Measurements from ENCODE around the gene ERI2. TPM values are rescaled to one million over a fixed set of nuclear protein-coding genes. Genes with fewer than 3 reads are reported as not detected.
"Not testable (repeated sequence)": the region's sequence is repeated elsewhere in the genome, so short reads cannot be mapped to it uniquely, and the experiment has no call there.

Gene ERI2
- total RNA-seq, 2 donors from 2014 or later, result 31.6 to 35.2 TPM

DNA sequence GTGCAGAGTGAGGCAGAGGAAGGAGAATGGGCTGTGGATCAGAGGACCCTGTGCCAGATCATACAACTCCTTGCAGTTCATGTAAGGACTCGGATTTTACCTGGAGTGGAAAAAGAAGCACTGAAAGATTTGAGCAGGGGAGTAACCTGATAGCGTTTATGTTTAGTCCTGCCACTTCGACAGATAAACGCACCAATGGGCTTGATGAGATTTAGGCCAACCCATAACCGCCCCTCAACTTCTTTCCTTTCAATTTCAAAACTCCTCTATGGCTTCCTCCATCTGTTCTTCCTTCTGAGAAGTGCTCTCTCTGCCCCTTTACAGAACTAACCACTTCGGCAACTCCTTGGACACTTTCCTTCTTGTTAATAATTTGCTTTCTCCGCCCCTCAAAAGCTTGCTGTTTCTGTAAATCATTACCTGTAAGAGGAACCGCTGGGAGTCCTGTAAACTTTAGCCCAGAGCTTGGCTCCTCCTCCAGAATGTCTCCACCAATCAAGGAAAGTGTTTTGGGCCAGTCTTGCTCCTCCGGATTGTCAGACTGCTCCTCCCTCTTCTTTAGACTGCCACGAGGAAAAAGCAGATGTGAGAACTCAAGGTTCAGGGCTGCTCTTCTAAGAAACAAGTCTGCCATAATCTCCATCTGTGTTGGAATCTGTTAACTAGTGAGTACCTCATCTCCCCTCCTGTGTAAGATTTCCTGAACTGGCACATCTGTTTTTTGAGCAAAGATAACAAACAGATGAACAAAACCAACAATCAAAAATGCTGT is 42.6 kb downstream of the ERI2 start, which contains the start of gene ACSM3:
TSS of gene ACSM3 (plus strand) at position 554 of the 772 bp plus-strand sequence. CDS start 6,021 bp downstream, outside the sequence.
- Histone ChIP-seq H3K9me3 (no peaks in the 10 kb centered on the region), H3K27me3 (replicated peaks; ENCODE audit: insufficient read depth) (no peaks in the 10 kb centered on the region), H3K4me1 (replicated peaks) (no peaks in the 10 kb centered on the region), H3K4me3 (peak within 1 kb of the TSS; percentile 24 to 32), H3K27ac (peak within 1 kb of the TSS; percentile 79 to 80), H3K36me3 (no peaks in the 10 kb centered on the region)
- TF ChIP-seq POLR2AphosphoS5 (IDR thresholded peaks at IDR 0.05) (peak; percentile 84), POLR2A (IDR thresholded peaks at IDR 0.05) (no peak)
- DNase-seq (ENCODE audit: low spot score), result peak; percentile 87
- intact Hi-C loops (cut with DNase I), result no loop called here
- WGBS, result 8% methylated on average over 10 of the region's 10 CpGs

DNA sequence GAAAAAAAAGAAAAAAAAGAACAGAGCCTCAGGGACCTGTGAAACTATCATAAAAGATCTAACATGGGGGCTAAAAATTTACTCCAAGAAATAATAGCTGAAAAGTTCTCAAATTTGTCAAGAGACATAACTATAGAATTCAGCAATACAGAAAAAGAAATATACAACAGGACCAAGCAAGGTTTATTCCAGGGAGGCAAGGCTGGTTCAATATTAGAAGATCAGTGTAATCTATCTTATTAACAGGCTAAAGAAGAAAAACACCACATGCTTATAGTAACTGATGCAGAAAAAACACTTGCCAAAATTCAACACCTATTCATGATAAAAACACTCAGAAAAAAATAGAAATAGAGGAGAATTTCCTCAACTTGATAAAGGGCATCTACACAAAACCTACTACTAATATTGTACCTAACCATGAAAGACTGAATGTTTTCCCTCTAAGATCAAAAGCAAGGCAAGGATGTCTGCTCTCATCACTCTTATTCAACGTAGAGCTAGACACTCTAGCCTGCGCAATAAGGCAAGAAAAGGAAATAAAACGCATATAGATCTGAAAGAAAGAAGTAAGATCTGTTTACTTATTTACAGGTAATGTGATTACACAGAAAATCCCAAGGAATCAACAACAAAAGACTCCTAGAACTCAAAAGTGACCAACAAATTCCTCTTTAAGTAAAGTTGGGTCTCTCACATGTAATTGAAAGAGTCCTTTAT is 43.7 kb downstream of the ERI2 start:
- no peak for DNase-seq (ENCODE audit: low spot score)
- intact Hi-C loops (cut with DNase I), result no loop called here
- no peak overlapping the region for H3K4me3 ChIP-seq
- no peaks in the 10 kb centered on the region for H3K4me1 ChIP-seq (replicated peaks)
- no peak for TF ChIP-seq POLR2A (IDR thresholded peaks at IDR 0.05)
- TF ChIP-seq, protein P1, sequence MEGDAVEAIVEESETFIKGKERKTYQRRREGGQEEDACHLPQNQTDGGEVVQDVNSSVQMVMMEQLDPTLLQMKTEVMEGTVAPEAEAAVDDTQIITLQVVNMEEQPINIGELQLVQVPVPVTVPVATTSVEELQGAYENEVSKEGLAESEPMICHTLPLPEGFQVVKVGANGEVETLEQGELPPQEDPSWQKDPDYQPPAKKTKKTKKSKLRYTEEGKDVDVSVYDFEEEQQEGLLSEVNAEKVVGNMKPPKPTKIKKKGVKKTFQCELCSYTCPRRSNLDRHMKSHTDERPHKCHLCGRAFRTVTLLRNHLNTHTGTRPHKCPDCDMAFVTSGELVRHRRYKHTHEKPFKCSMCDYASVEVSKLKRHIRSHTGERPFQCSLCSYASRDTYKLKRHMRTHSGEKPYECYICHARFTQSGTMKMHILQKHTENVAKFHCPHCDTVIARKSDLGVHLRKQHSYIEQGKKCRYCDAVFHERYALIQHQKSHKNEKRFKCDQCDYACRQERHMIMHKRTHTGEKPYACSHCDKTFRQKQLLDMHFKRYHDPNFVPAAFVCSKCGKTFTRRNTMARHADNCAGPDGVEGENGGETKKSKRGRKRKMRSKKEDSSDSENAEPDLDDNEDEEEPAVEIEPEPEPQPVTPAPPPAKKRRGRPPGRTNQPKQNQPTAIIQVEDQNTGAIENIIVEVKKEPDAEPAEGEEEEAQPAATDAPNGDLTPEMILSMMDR (IDR thresholded peaks at IDR 0.05), result no peak
- TF ChIP-seq POLR2AphosphoS5 (IDR thresholded peaks at IDR 0.05), result no peak
- no peaks in the 10 kb centered on the region for H3K36me3 ChIP-seq
- WGBS, result 90% methylated on average over 3 of the region's 3 CpGs
- H3K9me3 ChIP-seq, result no peaks in the 10 kb centered on the region
- no peaks in the 10 kb centered on the region for H3K27me3 ChIP-seq (replicated peaks; ENCODE audit: insufficient read depth)
- H3K27ac ChIP-seq, result peak overlapping the region; percentile 79 to 80

DNA sequence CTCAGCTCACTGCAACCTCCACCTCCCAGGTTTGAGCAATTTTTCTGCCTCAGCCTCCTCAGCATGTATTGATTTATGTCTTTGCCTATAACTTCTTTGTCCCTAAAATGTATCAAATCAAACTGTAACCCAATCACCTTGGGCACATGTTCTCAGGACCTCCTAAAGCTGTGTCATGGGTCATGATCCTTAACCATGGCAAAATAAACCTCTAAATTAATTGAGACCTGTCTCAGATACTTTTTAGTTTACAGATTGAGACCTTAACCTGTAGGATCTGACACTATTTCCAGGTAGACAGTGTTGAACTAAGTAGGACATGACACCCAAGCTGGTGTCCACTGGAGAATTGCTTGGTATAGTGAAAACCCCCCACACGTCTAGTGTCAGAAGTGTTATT is 45.1 kb downstream of the ERI2 start:
- no peak overlapping the region for H3K27ac ChIP-seq
- 78% methylated on average over 1 of the region's 1 CpG for WGBS
- no peaks in the 10 kb centered on the region for H3K9me3 ChIP-seq
- intact Hi-C loops (cut with DNase I), result no loop called here
- no peaks in the 10 kb centered on the region for H3K27me3 ChIP-seq (replicated peaks; ENCODE audit: insufficient read depth)
- no peaks in the 10 kb centered on the region for H3K36me3 ChIP-seq
- H3K4me3 ChIP-seq, result no peak overlapping the region
- H3K4me1 ChIP-seq (replicated peaks), result no peaks in the 10 kb centered on the region
- no peak for DNase-seq (ENCODE audit: low spot score)
- TF ChIP-seq, protein P1 (IDR thresholded peaks at IDR 0.05), result no peak
- TF ChIP-seq POLR2AphosphoS5 (IDR thresholded peaks at IDR 0.05) (no peak), POLR2A (IDR thresholded peaks at IDR 0.05) (no peak)

DNA sequence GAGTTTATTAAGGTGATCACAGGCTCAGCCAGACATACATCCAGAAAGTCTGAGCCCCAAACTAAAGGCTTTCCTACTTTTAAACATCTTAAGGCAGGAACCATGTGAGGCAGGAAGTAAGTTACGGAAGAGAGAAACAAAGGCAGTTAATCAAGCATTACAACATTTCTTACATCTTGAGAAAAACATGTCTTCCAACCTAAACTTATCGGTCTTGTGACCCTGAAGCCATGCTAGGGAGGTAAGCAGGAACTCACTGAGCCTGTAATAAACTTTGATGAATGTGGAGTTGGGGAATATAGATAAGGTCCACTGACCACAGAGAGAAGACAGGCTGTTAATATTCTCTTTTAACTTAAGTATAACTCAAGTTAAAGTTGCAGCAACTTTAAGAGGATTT is 45.9 kb downstream of the ERI2 start:
- Histone ChIP-seq H3K4me3 (no peak overlapping the region), H3K27ac (no peak overlapping the region), H3K9me3 (no peaks in the 10 kb centered on the region), H3K36me3 (no peaks in the 10 kb centered on the region), H3K27me3 (replicated peaks; ENCODE audit: insufficient read depth) (no peaks in the 10 kb centered on the region), H3K4me1 (replicated peaks) (no peaks in the 10 kb centered on the region)
- TF ChIP-seq POLR2AphosphoS5 (IDR thresholded peaks at IDR 0.05) (no peak), POLR2A (IDR thresholded peaks at IDR 0.05) (no peak)
- TF ChIP-seq, protein P1 (IDR thresholded peaks at IDR 0.05), result no peak
- WGBS, result 85% methylated on average over 2 of the region's 2 CpGs
- intact Hi-C loops (cut with DNase I), result no loop called here
- DNase-seq (ENCODE audit: low spot score), result no peak

DNA sequence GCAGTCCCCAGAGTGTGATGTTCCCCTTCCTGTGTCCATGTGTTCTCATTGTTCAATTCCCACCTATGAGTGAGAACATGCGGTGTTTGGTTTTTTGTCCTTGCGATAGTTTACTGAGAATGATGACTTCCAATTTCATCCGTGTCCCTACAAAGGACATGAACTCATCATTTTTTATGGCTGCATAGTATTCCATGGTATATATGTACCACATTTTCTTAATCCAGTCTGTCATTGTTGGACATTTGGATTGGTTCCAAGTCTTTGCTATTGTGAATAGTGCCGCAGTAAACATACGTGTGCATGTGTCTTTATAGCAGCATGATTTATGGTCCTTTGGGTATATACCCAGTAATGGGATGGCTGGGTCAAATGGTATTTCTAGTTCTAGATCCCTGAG is 50.5 kb downstream of the ERI2 start:
- H3K27ac ChIP-seq; H3K36me3 ChIP-seq; H3K4me1 ChIP-seq (replicated peaks); intact Hi-C loops (cut with DNase I); H3K9me3 ChIP-seq; H3K27me3 ChIP-seq (replicated peaks; ENCODE audit: insufficient read depth); H3K4me3 ChIP-seq; DNase-seq (ENCODE audit: low spot score): not testable (repeated sequence)
- WGBS, result 80% methylated on average over 2 of the region's 5 CpGs
